Measurements from ENCODE around the gene SSPN. TPM values are rescaled to one million over a fixed set of nuclear protein-coding genes. Genes with fewer than 3 reads are reported as not detected.

SSPN gene
- total RNA-seq, 1 donor from 2014 or later = not detected

DNA sequence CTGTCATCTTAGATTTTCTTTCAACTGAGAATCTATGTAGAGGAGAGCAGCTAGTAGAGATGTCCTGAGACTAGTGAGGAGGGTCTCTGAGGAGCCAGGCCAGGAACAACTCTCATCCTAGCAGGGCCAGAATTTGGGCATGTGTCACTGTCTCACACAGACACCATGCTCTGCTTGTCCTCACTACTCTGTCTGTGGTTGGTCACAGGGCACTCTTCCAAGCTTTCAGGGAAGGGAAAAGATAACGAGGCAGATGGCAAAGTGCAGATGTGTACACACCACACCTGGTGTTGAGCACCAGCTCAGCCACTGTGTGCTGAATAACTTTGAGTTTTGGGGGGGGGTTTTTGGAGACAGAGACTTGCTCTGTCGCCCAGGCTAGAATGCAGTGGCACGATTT is 2.5 kb downstream of the SSPN start:
- intact Hi-C loops (cut with micrococcal nuclease) = loop anchor here (5.0 kb wide), 1 partner anchor 71 kb away; the partner anchor contains the start of gene BHLHE41
- H3K36me3 Mint-ChIP-seq (ENCODE audit: low read depth) = no peaks in the 10 kb centered on the region
- H3K27me3 Mint-ChIP-seq = peaks cover 55% of the 10 kb centered on the region
- no peak for DNase-seq
- no peak overlapping the region for H3K4me3 Mint-ChIP-seq
- H3K9me3 Mint-ChIP-seq = no peaks in the 10 kb centered on the region
- no peak overlapping the region for H3K27ac Mint-ChIP-seq
- H3K4me1 Mint-ChIP-seq = no peaks in the 10 kb centered on the region

DNA sequence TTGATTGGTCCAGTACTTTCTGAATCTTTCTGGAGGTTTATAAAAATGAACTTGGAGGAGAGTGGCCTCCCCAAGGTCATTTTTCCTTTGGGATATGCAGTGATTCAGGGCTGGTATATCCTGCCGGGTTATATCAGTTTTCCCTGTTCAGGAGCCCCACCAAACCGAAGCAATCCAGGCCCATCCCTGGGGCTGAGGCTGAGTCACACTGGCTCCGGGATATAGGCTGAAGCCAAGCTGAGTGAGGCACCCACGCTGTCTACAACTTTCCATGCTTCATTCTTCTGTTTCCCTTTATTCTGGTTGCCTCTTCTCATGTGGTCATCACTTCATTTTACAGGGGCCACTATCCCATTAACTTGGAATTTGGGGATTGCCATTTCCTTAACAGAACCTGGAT is 3.4 kb downstream of the SSPN start:
- DNase-seq = no peak
- intact Hi-C loops (cut with micrococcal nuclease) = loop anchor here (5.0 kb wide), 1 partner anchor 71 kb away; the partner anchor contains the start of gene BHLHE41
- no peaks in the 10 kb centered on the region for H3K4me1 Mint-ChIP-seq
- no peaks in the 10 kb centered on the region for H3K9me3 Mint-ChIP-seq
- no peak overlapping the region for H3K27ac Mint-ChIP-seq
- H3K36me3 Mint-ChIP-seq (ENCODE audit: low read depth) = no peaks in the 10 kb centered on the region
- no peak overlapping the region for H3K4me3 Mint-ChIP-seq
- H3K27me3 Mint-ChIP-seq = peaks cover 51% of the 10 kb centered on the region

DNA sequence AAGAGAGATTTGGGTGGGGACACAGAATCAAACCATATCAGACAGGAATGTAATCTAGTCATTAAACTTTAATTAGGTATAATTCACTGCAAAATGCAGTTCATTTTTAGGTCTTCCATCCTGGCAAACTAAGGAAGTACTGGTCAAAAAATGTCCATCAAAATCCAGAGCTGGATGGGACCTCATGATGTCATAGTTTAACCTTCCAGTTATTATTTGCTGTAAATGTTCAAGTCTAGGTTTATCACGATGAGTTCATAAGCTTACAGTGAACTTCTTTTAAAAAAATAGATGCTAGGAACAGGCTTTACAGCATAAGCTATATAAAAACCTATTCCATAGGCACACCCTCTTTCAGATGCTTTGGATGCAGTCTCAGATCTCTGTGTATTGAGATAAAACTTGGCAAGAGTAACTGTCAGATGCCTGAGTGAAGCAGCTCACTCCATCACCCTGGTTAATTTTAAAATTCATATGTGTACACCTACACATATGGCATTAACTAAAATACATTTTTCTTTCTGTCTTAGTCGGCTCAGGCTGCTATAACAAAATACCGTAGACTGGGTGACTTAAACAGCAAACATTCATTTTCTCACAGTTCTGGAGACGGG is 7.9 kb downstream of the SSPN start:
- no peak overlapping the region for H3K27ac Mint-ChIP-seq

DNA sequence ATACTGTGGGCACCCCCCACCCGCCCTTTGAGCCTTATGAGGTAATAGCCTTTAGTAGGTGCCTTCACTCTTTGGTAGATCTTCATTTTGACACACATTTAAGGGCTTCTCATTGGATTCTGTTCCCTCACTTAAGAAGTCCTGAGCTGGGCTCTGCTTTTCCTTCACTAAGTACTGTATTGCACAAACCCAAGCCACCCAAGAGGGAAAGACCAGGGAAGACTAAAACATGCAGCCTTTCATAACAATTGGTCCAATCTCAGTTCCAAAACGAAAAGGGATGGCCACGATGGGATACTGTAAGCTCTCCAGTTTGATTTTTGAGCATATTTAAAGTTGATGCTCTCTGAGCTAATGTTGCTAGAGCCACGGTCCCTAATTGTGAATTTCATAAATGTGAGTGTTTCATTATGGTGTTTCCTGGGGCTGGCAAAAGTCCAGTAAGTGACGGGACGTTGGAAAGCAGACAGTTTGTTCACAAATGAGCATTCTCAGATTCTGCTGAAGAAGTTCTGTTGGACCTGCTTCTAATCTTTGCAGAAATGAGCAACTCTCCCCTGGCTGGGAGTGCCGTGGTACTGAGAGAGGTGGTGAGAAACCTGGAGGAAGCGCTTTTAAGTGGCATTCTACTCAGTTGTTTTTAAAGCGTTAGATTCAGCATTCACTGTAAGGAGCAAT is 9.4 kb downstream of the SSPN start:
- Mint-ChIP-seq H3K27ac (no peak overlapping the region), H3K4me3 (no peak overlapping the region), H3K36me3 (ENCODE audit: low read depth) (no peaks in the 10 kb centered on the region), H3K27me3 (peaks cover 22% of the 10 kb centered on the region), H3K4me1 (no peaks in the 10 kb centered on the region), H3K9me3 (no peaks in the 10 kb centered on the region)
- DNase-seq = no peak
- intact Hi-C loops (cut with micrococcal nuclease) = no loop called here

More for the DNA sequence above, 7.9 kb downstream of the SSPN start:
- no peak overlapping the region for H3K4me3 Mint-ChIP-seq
- intact Hi-C loops (cut with micrococcal nuclease) = no loop called here
- DNase-seq = no peak
- H3K9me3 Mint-ChIP-seq = no peaks in the 10 kb centered on the region
- no peaks in the 10 kb centered on the region for H3K36me3 Mint-ChIP-seq (ENCODE audit: low read depth)
- no peaks in the 10 kb centered on the region for H3K4me1 Mint-ChIP-seq
- H3K27me3 Mint-ChIP-seq = peaks cover 21% of the 10 kb centered on the region

DNA sequence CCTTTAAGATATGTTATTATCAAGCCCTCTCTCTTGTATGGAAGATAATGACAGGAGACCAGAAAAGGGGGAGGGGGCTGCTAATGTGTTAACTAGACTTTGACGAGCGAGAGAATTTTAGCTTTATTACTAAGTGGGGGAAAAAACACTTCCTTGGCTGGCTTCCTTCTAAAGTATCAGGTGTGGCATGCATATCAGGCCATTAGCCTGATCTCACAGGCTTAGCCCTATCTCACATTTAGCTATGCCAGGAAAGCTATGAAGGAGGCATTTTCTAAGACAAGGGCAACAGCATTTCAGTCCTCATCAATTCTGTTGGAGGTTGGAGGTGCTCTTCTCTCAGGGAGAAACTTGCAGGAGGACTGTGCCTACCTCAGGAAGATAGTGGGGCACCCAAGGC is 9.9 kb downstream of the SSPN start:
- H3K4me3 Mint-ChIP-seq = no peak overlapping the region
- H3K9me3 Mint-ChIP-seq = no peaks in the 10 kb centered on the region
- no peaks in the 10 kb centered on the region for H3K4me1 Mint-ChIP-seq
- H3K27me3 Mint-ChIP-seq = peaks cover 22% of the 10 kb centered on the region
- DNase-seq = no peak
- intact Hi-C loops (cut with micrococcal nuclease) = no loop called here
- no peaks in the 10 kb centered on the region for H3K36me3 Mint-ChIP-seq (ENCODE audit: low read depth)
- H3K27ac Mint-ChIP-seq = no peak overlapping the region

DNA sequence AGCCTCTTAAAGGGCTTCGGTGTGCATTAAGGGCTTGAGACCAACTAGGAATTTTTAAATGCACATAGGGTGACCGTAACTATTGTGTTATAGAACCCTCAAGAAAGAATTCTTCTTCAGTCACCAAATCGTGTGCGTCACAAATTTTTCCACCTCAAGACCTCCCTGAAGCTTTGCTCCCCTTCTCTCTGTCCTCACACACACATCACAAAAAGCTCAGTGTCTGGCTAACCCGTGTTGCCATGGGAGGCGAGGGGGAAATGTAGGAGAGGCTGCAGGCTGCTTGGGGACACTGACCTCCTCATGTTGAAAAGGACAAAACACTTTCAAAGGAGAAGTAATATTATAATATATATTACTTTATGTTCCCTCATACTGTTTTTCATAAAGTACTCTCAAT is 10.6 kb downstream of the SSPN start:
- intact Hi-C loops (cut with micrococcal nuclease) = no loop called here
- no peak for DNase-seq
- H3K4me3 Mint-ChIP-seq = no peak overlapping the region
- H3K27ac Mint-ChIP-seq = no peak overlapping the region
- no peaks in the 10 kb centered on the region for H3K9me3 Mint-ChIP-seq
- H3K36me3 Mint-ChIP-seq (ENCODE audit: low read depth) = no peaks in the 10 kb centered on the region
- H3K4me1 Mint-ChIP-seq = no peaks in the 10 kb centered on the region
- H3K27me3 Mint-ChIP-seq = peaks cover 21% of the 10 kb centered on the region

DNA sequence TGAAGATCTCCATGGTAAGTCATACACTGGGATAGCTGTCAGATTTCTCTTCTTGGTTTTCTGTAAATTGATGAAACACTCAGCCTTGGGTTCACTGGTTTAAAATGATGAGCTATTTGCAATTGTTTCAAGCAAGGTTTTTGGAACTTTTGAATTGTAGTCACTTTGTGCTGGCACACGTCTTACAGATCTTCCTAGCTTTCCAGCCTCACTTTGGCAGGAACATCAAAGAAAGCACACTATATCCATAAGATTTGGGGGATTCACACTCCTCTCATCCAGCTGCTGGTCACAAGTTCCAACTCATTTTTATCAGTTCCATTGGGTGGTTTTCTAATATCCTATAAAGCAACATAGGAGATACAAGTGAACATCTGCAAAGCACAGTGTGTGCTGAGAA is 16.0 kb downstream of the SSPN start:
- Mint-ChIP-seq H3K36me3 (ENCODE audit: low read depth) (no peaks in the 10 kb centered on the region), H3K27me3 (peaks cover 41% of the 10 kb centered on the region), H3K27ac (no peak overlapping the region), H3K4me3 (no peak overlapping the region), H3K9me3 (no peaks in the 10 kb centered on the region), H3K4me1 (no peaks in the 10 kb centered on the region)
- intact Hi-C loops (cut with micrococcal nuclease) = no loop called here
- DNase-seq = no peak

DNA sequence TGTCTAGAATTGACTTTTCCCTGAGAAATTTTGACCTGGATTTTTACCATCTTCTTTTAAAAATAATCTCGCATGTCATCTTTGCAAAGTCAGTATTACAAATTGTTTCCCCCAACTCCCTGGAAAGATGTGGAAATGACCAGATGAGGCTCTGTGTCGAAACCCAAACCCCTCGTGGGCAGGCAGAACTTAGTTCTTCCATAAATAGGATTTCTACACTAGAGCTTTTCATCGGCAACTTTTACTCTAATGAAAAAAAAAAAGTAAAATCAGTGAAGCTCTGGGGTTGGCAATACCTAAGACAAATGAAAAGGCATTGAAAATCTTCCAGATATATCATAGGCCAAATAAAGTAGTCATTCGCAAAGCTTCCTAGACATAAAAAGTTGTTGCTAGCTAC is 17.0 kb downstream of the SSPN start:
- H3K36me3 Mint-ChIP-seq (ENCODE audit: low read depth) = no peaks in the 10 kb centered on the region
- no peak for DNase-seq
- H3K4me3 Mint-ChIP-seq = no peak overlapping the region
- H3K27ac Mint-ChIP-seq = no peak overlapping the region
- peaks cover 38% of the 10 kb centered on the region for H3K27me3 Mint-ChIP-seq
- H3K9me3 Mint-ChIP-seq = no peaks in the 10 kb centered on the region
- no peaks in the 10 kb centered on the region for H3K4me1 Mint-ChIP-seq
- intact Hi-C loops (cut with micrococcal nuclease) = no loop called here

DNA sequence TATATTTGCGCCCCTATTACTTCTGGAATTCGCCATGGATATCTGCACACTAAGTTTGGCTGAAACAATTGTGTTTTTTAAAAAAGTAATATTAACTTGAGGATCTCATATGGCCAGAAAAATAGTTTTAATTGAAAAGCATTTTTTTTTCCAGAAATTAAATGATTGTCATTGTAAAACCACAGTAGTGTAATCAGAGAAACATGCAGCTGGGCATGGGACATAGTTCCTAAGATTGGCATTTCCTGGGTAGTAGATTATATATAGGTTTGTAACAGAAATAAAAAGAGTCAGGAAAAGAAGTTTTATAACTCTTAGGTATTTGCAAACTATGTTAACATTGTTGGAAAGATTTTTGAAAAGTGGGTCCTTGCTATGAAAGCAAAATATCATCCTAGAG is 17.6 kb downstream of the SSPN start:
- H3K27ac Mint-ChIP-seq = no peak overlapping the region

DNA sequence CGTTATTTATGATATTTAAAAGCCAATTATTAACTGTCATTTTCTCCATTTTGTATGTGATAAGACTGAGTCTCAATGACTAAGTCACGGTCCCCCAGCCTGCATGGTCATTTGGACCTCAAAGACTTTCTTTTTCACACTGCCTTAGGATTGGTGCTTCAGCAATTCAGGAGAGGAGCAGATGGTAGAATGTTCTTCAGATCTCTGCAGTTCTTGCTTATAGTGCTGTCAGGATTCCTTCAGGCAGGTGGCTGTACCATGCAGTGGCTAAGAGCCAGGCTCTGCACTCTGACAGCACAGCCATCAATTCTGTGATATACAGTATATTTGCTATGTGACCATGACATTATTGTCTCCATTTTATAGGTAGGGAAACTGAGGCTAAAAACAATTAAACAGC is 18.7 kb downstream of the SSPN start:
- no peaks in the 10 kb centered on the region for H3K36me3 Mint-ChIP-seq (ENCODE audit: low read depth)
- no peak overlapping the region for H3K4me3 Mint-ChIP-seq
- no peak for DNase-seq

More for the DNA sequence above, 17.6 kb downstream of the SSPN start:
- intact Hi-C loops (cut with micrococcal nuclease) = no loop called here
- no peak for DNase-seq
- Mint-ChIP-seq H3K27me3 (peaks cover 36% of the 10 kb centered on the region), H3K4me1 (no peaks in the 10 kb centered on the region), H3K4me3 (no peak overlapping the region), H3K36me3 (ENCODE audit: low read depth) (no peaks in the 10 kb centered on the region), H3K9me3 (no peaks in the 10 kb centered on the region)

DNA sequence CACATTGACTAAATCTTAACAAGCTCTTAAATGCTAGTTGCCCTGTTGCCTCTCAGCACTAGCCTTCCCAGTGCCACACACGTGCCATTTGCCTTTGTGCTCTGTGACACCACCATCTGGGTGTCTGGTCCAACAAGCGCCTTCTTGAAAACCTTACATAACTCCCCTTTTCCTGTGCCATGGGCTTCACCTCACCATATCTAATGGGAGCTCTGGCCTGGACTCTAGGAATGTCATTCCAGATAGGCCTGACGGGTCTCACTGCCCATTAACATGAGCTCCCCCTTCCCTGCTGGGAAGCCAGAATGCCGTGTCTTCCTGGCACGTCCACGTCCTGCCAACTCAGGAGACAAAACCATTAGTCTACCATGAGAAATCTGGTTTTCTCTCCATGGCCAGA is 24.4 kb downstream of the SSPN start:
- Mint-ChIP-seq H3K27me3 (peaks cover 13% of the 10 kb centered on the region), H3K9me3 (no peaks in the 10 kb centered on the region), H3K27ac (no peak overlapping the region), H3K4me1 (no peaks in the 10 kb centered on the region), H3K4me3 (no peak overlapping the region), H3K36me3 (ENCODE audit: low read depth) (no peaks in the 10 kb centered on the region)
- no peak for DNase-seq
- intact Hi-C loops (cut with micrococcal nuclease) = no loop called here

More for the DNA sequence above, 18.7 kb downstream of the SSPN start:
- Mint-ChIP-seq H3K27me3 (peaks cover 33% of the 10 kb centered on the region), H3K9me3 (no peaks in the 10 kb centered on the region), H3K4me1 (no peaks in the 10 kb centered on the region), H3K27ac (no peak overlapping the region)
- intact Hi-C loops (cut with micrococcal nuclease) = no loop called here

DNA sequence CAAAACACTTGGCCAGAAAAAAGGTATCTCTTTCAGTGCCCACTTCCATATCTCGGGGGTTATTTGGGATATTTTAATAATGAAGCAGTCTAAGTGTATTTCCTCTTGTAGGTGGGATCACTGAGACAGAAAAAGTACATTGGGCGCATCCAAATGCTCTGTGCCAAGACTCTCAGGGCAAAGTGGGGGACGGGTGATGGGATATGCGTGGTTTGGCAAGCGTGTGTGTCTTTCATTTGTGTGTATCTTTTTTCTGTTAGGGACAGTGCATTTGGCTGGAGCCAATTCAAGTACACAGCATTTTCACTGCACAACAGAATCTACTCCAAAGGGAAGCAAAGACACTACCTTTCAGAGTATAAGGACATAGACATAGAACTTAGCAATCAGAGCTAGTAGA is 29.3 kb downstream of the SSPN start:
- Mint-ChIP-seq H3K4me3 (no peak overlapping the region), H3K36me3 (ENCODE audit: low read depth) (no peaks in the 10 kb centered on the region), H3K27ac (no peak overlapping the region), H3K27me3 (peaks cover 44% of the 10 kb centered on the region), H3K4me1 (no peaks in the 10 kb centered on the region), H3K9me3 (no peaks in the 10 kb centered on the region)
- DNase-seq = no peak
- intact Hi-C loops (cut with micrococcal nuclease) = no loop called here

DNA sequence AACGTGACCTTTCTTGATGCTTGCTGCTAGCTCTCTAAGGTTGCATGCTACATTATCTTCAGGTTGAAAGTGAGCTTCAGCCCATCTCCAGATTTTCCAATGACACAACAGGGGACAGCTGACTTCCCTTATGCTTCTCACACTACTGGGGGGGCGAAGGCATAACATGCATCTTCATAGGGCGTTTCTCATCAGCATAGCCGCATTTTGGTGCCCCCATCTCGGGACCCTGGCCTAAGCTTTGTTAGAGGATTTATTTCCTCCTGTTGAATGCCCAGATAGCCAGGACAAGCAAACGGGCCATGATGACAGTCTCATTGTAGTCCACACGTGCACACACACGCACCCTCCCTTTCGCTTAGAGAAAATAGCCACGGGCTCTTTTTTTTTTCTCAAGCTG is 30.7 kb downstream of the SSPN start:
- H3K4me1 Mint-ChIP-seq = no peaks in the 10 kb centered on the region
- DNase-seq = no peak
- intact Hi-C loops (cut with micrococcal nuclease) = no loop called here

DNA sequence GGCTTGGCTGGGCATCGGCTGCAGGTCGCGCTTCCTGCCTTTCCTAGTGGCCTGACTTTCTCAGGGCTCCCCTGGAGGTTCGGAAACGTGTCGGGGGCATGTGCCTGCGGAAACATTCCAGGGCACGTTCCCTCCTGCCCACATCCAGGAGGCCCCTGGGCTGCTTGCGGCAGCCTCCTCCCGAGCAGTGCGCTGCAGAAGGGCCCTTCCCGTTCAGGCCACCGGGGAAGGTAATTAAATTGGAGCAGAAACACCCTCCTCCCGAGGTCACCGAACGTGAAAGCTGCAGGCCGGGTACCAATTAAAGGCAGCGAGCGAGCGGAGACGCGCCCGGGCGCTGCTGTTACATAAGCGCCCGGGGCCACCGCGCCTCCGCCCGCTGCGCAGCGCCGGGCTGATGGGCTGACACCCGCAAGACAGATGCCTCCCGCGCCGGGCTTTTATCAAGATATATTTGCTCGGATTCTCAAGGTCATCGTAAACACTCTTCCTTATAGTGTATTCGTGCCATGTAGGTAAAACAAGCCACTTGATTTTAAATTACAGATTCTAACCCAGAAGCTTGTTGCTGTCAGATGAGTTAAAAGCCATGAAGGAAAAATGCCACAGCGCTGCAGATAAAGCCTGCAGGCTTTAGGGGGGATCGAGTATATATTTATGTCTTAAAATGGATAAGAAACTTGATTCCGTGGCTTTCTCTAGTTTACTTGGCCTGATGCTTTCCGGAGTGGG is 31.4 kb downstream of the SSPN start:
- no peak for DNase-seq
- Mint-ChIP-seq H3K4me3 (no peak overlapping the region), H3K9me3 (no peaks in the 10 kb centered on the region), H3K4me1 (no peaks in the 10 kb centered on the region), H3K36me3 (ENCODE audit: low read depth) (no peaks in the 10 kb centered on the region), H3K27ac (no peak overlapping the region), H3K27me3 (peaks cover 44% of the 10 kb centered on the region)
- intact Hi-C loops (cut with micrococcal nuclease) = no loop called here

More for the DNA sequence above, 30.7 kb downstream of the SSPN start:
- no peak overlapping the region for H3K4me3 Mint-ChIP-seq
- no peak overlapping the region for H3K27ac Mint-ChIP-seq
- no peaks in the 10 kb centered on the region for H3K9me3 Mint-ChIP-seq
- peaks cover 44% of the 10 kb centered on the region for H3K27me3 Mint-ChIP-seq
- no peaks in the 10 kb centered on the region for H3K36me3 Mint-ChIP-seq (ENCODE audit: low read depth)
